Muscle layer of colon (tissue), 2 donors: ENCODE data around the gene MED22.

Source experiments
- H3K27ac ChIP-seq: one replicate; pipeline ENCODE4 v1.7.0; 2013; ENCODE audit warnings: low read depth, mild to moderate bottlenecking, low read length, moderate library complexity
- H3K27me3 ChIP-seq, 2 donors: one replicate each; pipeline ENCODE4 v1.7.0; 2013; ENCODE audit warnings: low read length in 2 of 2, mild to moderate bottlenecking in 2 of 2; ENCODE audit not compliant: insufficient read depth in 2 of 2, control insufficient read depth in 1 of 2
- H3K36me3 ChIP-seq: one replicate; pipeline ENCODE4 v1.7.0; 2013; ENCODE audit warnings: mild to moderate bottlenecking, low read length; ENCODE audit not compliant: insufficient read depth
- H3K4me1 ChIP-seq: one replicate; pipeline ENCODE4 v1.7.0; 2013; ENCODE audit warnings: mild to moderate bottlenecking, low read length; ENCODE audit not compliant: insufficient read depth
- H3K4me3 ChIP-seq, 2 donors: one replicate each; pipeline ENCODE4 v1.7.0; 2013; ENCODE audit warnings: low read length in 2 of 2, low read depth in 1 of 2, mild to moderate bottlenecking in 1 of 2, moderate library complexity in 1 of 2
- H3K9ac ChIP-seq: one replicate; pipeline ENCODE4 v1.7.0; 2013; ENCODE audit warnings: low read length
- H3K9me3 ChIP-seq: one replicate; pipeline ENCODE4 v1.7.0; 2013; ENCODE audit warnings: mild to moderate bottlenecking, low read length
- donor health status: abdominal sarcoma.
- donor health status: Adenocarcinoma of cecum.

MED22 gene

DNA sequence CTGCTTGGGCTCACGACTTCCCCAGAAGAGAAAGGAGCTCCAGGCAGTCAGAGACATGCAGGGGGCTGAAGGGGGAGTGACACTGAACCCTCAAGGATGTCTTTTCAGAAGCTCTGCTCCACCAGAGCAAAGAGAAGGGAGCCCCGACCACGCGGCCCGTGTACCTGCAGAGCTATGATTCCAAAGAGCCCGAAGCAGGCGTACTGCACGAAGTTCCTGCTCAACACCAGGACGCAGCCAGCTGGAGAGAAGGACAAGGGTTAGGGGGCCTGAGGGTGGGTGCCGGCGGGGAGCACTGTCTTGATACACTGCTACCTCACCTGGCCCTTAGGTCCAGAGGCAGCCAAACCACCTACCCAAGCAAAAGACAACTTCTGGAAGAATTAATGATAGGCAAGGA, 18.5 kb upstream of the MED22 start:
- no peak overlapping the region for H3K9ac ChIP-seq
- no peak overlapping the region for H3K27ac ChIP-seq
- peaks cover 59% of the 10 kb centered on the region for H3K36me3 ChIP-seq
- H3K9me3 ChIP-seq = no peaks in the 10 kb centered on the region
- H3K27me3 ChIP-seq = no peaks in the 10 kb centered on the region
- H3K4me3 ChIP-seq = no peak overlapping the region
- H3K4me1 ChIP-seq = peaks cover 33% of the 10 kb centered on the region

DNA sequence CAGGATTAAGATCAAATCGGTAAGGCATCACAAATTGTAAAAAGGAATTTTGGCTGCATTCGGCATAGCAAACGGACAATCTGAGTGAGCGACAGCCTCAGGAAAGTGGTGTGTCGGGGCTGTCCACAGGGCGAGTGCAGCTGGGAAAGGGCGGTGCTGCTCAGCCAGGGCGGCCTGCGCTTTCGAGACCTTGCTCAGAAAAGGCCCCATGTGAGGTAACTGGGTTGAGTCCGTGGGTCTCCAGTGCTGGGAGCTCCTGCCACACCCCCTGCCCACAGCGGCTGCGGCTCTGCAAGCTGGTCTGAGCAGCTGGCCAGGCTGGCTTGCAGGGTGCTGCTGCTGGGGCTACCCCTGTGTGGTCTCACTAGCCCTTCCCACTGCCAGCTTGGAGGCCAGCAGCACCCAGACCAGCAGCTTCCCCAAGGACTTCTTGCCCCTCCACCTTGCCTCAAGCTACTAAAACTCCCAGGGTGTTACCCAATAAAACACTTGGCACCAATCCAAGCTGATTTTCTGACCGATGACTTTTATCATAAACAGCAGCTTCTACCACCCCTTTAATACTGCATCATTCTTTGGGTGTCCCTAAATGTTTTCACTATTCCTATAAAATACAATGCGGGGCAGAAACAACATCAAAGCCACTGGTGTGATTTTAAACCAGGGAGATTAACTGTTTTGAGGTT, 14.6 kb upstream of the MED22 start:
- H3K9me3 ChIP-seq = no peaks in the 10 kb centered on the region
- no peak overlapping the region for H3K4me3 ChIP-seq
- no peak overlapping the region for H3K27ac ChIP-seq
- no peaks in the 10 kb centered on the region for H3K27me3 ChIP-seq
- no peak overlapping the region for H3K9ac ChIP-seq
- peaks cover 55% of the 10 kb centered on the region for H3K36me3 ChIP-seq
- H3K4me1 ChIP-seq = peaks cover 7% of the 10 kb centered on the region

- H3K36me3 ChIP-seq = peaks cover 48% of the 10 kb centered on the region
Observed at GRCh38 chr9:133361507-133362092, 13.7 kb upstream of the MED22 start.

DNA sequence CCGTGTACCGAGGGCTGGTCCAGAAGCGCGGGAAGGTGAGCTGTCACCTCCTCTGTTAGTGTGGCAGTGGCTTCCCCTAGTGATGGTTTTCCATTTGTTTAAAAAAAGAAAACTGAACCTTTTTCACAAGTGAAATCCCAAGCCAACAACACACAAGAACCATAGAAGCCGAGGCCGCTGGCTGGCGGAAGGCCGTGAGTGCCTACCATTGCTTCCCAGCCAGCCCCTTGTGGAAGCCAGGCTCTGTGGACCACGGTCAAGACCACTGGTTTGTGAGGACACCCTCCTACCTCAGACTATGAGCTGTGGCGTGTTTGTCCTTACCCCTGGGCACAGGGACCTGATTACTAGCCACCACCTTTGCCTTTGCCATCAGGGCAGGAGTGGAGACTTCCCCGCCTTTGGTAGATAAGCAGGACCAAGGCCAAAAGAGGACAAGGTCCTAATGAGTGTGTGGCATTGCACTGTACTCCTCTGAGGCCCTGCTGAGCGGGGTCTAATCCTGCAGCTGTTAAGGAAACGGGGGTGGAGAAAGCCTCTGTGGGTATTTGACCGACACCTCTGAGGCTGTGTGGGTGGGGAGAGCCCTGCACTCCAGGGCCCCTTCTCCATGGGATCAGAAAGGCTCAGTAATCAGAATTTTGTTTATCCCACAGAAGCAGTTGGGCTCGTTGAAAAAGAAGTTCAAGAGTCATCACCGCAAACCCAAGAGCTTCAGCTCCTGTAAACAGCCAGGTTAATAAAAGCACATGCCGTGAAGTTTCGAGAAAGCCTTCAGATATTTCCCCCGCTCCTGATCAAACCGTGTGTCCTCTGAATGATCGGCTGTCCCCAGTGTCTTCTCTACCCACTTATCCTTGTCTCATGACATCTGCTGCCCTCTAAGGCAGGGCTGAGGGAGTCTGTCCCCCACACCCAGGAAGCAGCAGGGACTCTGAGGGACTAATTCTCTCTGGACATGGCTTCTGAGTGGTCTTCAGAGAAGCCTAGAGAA, 12.8 kb upstream of the MED22 start:
- Histone ChIP-seq H3K9me3 (no peaks in the 10 kb centered on the region), H3K27ac (no peak overlapping the region), H3K4me1 (peaks cover 13% of the 10 kb centered on the region), H3K27me3 (no peaks in the 10 kb centered on the region), H3K9ac (no peak overlapping the region), H3K36me3 (peaks cover 39% of the 10 kb centered on the region), H3K4me3 (no peak overlapping the region)

More at GRCh38 chr9:133361507-133362092, 13.7 kb upstream of the MED22 start:
- Histone ChIP-seq H3K4me3 (no peak overlapping the region), H3K27ac (no peak overlapping the region), H3K9me3 (no peaks in the 10 kb centered on the region), H3K9ac (no peak overlapping the region), H3K27me3 (no peaks in the 10 kb centered on the region), H3K4me1 (peaks cover 12% of the 10 kb centered on the region)

DNA sequence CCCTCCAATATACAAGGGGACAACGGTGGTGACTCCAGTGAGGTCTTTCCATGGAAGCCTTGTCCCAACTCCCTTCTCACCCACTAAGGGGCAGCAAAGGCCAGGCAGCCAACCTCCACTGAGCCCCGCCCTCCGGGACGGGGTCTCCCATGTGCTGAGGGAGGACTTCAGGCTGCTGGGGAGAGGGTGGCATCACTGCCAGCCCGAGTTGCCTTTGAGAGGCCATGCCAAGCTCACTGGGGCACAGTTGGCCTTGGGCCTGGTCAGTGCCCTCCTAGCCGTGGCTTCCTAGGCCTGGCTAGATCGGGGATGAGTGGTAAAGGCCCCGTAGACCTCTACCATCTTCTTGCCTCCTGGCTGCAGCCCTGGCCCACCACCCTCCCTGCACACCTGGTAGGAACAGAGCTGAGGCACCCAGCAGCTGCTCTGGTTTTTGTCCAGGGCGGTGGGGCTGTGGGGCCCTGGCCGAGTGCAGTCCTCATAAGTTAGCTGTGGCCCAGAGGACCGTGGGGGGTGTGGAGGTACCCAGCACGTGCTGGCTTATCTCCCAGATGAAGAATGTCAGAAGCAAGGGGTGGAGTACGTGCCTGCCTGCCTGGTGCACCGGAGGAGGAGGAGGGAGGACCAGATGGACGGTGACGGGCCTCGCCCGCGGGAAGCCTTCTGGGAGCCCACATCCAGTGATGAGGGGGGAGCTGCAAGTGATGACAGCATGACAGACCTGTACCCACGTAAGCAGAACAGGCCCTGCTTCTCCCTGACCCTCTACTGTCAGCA, 11.7 kb upstream of the MED22 start:
- Histone ChIP-seq H3K9ac (no peak overlapping the region), H3K9me3 (no peaks in the 10 kb centered on the region), H3K27me3 (no peaks in the 10 kb centered on the region), H3K4me3 (no peak overlapping the region), H3K4me1 (peaks cover 22% of the 10 kb centered on the region), H3K27ac (no peak overlapping the region), H3K36me3 (peaks cover 36% of the 10 kb centered on the region)

- Histone ChIP-seq H3K27ac (no peak overlapping the region), H3K27me3 (no peaks in the 10 kb centered on the region), H3K9me3 (no peaks in the 10 kb centered on the region), H3K36me3 (peaks cover 32% of the 10 kb centered on the region), H3K9ac (no peak overlapping the region), H3K4me1 (peaks cover 22% of the 10 kb centered on the region), H3K4me3 (peak overlapping the region in 1 of 2 donors; percentile 8)
Observed at GRCh38 chr9:133357656-133358055, 9.7 kb upstream of the MED22 start.

DNA sequence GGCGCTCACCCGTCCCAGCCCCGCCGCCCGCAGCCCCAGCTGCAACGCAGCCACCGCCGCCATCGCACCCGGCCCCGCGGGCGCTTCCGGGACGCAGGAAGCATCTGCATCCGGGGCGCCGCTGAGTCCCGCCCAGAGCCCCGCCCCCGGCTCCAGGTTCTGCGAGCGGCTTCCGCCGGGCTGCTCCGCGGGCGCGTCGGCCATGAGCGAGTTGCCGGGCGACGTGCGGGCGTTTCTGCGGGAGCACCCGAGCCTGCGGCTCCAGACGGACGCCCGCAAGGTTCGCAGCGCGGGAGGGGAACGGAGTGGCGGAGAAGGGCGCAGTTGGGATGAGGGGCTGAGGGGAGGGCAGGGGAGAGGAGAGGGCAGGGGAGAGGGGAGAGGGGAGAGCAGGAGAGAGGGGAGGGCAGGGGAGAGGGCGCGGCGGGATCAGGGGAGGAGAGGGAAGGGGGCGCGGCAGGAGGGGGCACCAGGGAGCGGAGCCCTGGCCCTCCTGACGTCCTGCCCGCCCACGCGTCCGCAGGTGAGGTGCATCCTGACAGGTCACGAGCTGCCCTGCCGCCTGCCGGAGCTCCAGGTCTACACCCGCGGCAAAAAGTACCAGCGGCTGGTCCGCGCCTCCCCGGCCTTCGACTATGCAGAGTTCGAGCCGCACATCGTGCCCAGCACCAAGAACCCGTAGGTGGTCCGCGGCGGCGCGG, 8.6 kb upstream of the MED22 start, which contains the start of the genes SURF1 and SURF2:
TSS of gene SURF1 (minus strand) at position 97 of the 701 bp plus-strand sequence. CDS start at position 63, 34 bp downstream.
TSS of gene SURF2 (plus strand) at position 160 of the 701 bp plus-strand sequence. CDS start at position 203, 43 bp downstream.
- peaks cover 22% of the 10 kb centered on the region for H3K4me1 ChIP-seq
- peaks cover 32% of the 10 kb centered on the region for H3K36me3 ChIP-seq
- H3K9me3 ChIP-seq = no peaks in the 10 kb centered on the region
- no peaks in the 10 kb centered on the region for H3K27me3 ChIP-seq
- peak within 1 kb of the TSS; percentile 57 for H3K9ac ChIP-seq
- peak within 1 kb of the TSS; percentile 61 for H3K27ac ChIP-seq
- H3K4me3 ChIP-seq = peak within 1 kb of the TSS; percentile 71 to 77

DNA sequence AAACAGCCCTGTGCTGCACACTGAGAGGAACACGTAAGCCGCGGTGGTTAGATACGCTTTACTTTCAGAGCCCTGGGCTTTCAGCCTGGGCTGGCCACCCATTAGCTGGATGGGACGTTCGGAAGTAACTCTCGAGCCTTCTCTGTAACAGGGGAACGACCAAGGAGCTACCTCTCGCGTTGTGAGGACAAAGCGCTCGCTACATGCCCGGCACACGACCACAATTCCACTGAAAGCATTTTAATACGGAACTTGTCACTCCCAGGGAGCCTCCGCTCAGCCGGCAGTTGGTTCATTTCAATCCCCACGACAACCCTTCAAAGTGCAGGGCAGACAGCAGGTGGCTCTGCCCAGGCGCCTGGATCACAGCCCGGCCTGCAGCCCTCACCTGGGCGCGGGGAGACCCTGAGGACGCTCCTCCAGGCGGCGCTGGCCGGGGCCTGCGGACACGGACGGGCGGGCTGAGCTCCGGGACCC, 8.0 kb upstream of the MED22 start:
- H3K4me1 ChIP-seq = peaks cover 22% of the 10 kb centered on the region
- H3K27me3 ChIP-seq = no peaks in the 10 kb centered on the region
- no peaks in the 10 kb centered on the region for H3K9me3 ChIP-seq
- H3K27ac ChIP-seq = peak overlapping the region; percentile 61
- H3K4me3 ChIP-seq = peak overlapping the region; percentile 59 to 77
- H3K36me3 ChIP-seq = peaks cover 33% of the 10 kb centered on the region
- peak overlapping the region; percentile 57 for H3K9ac ChIP-seq

GRCh38 chr9:133354766-133355165, 6.8 kb upstream of the MED22 start:
- H3K27ac ChIP-seq = no peak overlapping the region
- no peak overlapping the region for H3K9ac ChIP-seq
- H3K4me1 ChIP-seq = peaks cover 23% of the 10 kb centered on the region
- peaks cover 41% of the 10 kb centered on the region for H3K36me3 ChIP-seq
- H3K27me3 ChIP-seq = no peaks in the 10 kb centered on the region
- no peak overlapping the region for H3K4me3 ChIP-seq
- H3K9me3 ChIP-seq = no peaks in the 10 kb centered on the region

DNA sequence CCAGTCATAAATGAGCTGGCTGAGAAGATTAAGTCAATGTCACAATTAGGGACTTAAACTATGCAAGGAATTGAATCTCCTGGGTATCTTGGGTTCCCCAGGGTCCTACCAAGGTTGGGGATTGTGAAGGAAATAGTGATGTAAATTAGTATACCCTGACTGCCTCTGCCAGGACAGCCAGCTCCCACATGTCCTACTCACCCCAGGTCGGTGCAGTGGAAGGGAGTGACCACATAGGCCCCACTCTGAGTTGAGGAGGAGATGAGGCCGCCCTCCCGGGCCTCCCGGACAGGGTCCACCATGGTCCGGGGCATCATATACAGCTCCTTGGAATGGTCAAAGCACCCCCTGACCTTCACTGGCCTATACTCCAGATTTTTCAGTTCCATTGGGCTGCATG, 5.6 kb upstream of the MED22 start:
- Histone ChIP-seq H3K9ac (no peak overlapping the region), H3K4me3 (no peak overlapping the region), H3K9me3 (no peaks in the 10 kb centered on the region), H3K27me3 (no peaks in the 10 kb centered on the region), H3K4me1 (peaks cover 35% of the 10 kb centered on the region), H3K27ac (no peak overlapping the region), H3K36me3 (peaks cover 51% of the 10 kb centered on the region)
